WI38 (cell line): ENCODE results near the gene RINT1.
A peak's percentile ranks its signal among the peaks of the same experiment; 100 is the strongest.
"Not testable (repeated sequence)": the region's sequence is repeated elsewhere in the genome, so short reads cannot be mapped to it uniquely, and the experiment has no call there.

Source experiments
- H3K4me3 ChIP-seq: 2 replicates; pipeline ENCODE4 v1.5.1; 2011; ENCODE audit warnings: low read depth, mild to moderate bottlenecking, control low read depth, low read length
- CTCF ChIP-seq: IDR thresholded peaks from 2 replicates; pipeline ENCODE4 v1.5.1; 2012; ENCODE audit warnings: low read depth, mild to moderate bottlenecking, control low read depth, low read length

Gene RINT1

GRCh38 chr7:105589356-105590077 is 57.5 kb downstream of the RINT1 start:
- TF ChIP-seq CTCF = peak; percentile 49; the same call in 1 of the 2 replicates
- H3K4me3 ChIP-seq = no peak overlapping the region

GRCh38 chr7:105590793-105591192 is 58.8 kb downstream of the RINT1 start:
- no peak overlapping the region for H3K4me3 ChIP-seq
- TF ChIP-seq CTCF = no peak

- TF ChIP-seq CTCF = no peak
- H3K4me3 ChIP-seq = no peak overlapping the region
These were observed 59.5 kb downstream of the RINT1 start for GRCh38 chr7:105591522-105591921.

- no peak for TF ChIP-seq CTCF
- no peak overlapping the region for H3K4me3 ChIP-seq
These were observed 62.0 kb downstream of the RINT1 start for GRCh38 chr7:105594034-105594433.

GRCh38 chr7:105596866-105597265 is 64.9 kb downstream of the RINT1 start:
- no peak overlapping the region for H3K4me3 ChIP-seq
- TF ChIP-seq CTCF = no peak

- not testable (repeated sequence) for H3K4me3 ChIP-seq
These were observed 67.1 kb downstream of the RINT1 start for GRCh38 chr7:105599080-105599479.

- H3K4me3 ChIP-seq = no peak overlapping the region
- TF ChIP-seq CTCF = no peak
These were observed 67.5 kb downstream of the RINT1 start for GRCh38 chr7:105599551-105599950.
